HG03097 (cell line): Measurements from ENCODE around the gene ADAP2.
"Not testable (repeated sequence)": the region's sequence is repeated elsewhere in the genome, so short reads cannot be mapped to it uniquely, and the experiment has no call there.

ENCODE experiments used
- ATAC-seq: cut with Tn5 transposase; IDR thresholded peaks from one replicate; pipeline ENCODE4 v1.9.1; 2021; ENCODE audit not compliant: unreplicated experiment, low FRiP score

Gene ADAP2

DNA sequence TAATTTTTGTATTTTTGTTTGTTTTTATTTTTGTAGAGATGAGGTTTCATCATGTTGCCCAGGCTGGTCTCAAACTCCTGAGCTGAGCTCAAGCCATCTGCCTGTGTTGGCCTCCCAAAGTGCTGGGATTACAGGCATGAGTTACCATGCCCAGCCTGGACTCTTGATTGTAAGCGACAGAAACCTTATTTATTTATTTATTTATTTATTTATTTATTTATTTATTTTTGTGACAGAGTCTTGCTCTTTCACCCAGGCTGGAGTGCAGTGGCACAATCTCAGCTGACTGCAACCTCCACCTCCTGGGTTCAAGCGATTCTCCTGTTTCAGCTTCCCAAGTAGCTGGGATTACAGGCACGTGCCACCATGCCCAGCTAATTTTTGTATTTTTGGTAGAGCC, 8.1 kb downstream of the ADAP2 start:
- ATAC-seq, result not testable (repeated sequence)

DNA sequence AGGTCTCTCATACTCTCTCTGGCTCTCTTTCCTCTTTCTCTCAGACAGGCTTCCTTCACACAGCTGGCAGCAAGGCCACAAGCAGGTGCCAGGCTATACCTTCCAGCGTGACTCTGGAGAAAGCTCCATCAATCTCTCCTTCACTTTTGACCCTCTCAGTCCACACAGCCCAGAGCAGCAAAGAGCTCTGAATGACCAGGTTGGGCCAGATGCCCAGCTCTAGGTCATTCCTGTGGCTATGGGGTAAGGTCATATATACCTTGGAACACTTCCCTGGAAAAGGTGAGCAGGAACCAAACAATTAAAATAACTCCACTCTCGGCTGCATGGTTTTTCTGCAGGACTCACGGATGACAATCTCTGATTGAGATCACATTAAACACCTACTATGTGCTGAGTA, 8.8 kb downstream of the ADAP2 start:
- no peak for ATAC-seq

DNA sequence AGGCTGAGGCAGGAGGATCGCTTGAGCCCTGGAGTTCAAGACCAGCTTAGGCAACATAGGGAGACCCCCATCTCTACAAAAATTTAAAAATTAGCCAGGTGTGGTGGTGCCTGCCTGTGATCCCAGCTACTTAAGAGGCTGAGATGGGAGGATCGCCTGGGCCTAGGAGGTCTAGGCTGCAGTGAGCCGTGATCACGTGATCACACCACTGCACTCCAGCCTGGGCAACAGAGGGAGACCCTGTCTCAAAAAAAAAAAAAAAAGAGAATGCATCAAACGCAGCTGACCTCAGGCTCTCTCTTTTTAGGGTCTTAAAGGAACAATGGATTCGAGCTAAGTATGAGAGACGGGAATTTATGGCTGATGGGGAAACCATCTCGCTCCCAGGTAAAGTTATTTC, 9.8 kb downstream of the ADAP2 start:
- ATAC-seq, result not testable (repeated sequence)

DNA sequence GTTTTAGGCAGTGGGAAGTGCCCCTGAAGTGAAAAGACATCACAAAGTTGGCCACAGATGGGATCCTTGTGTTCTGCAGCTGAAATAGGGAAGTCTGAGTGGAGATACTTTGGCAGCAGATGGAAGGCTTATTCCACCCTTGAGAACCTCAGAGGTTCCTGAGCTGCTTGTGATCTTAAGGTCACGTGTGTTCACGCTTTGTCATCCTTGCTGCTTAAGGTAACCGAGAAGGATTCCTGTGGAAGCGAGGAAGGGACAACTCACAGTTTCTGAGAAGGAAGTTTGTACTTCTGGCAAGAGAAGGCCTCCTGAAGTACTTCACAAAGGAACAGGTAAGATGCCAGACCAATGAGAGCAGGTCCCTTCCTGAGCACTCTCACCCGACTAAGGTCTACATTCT, 12.2 kb downstream of the ADAP2 start:
- no peak for ATAC-seq

DNA sequence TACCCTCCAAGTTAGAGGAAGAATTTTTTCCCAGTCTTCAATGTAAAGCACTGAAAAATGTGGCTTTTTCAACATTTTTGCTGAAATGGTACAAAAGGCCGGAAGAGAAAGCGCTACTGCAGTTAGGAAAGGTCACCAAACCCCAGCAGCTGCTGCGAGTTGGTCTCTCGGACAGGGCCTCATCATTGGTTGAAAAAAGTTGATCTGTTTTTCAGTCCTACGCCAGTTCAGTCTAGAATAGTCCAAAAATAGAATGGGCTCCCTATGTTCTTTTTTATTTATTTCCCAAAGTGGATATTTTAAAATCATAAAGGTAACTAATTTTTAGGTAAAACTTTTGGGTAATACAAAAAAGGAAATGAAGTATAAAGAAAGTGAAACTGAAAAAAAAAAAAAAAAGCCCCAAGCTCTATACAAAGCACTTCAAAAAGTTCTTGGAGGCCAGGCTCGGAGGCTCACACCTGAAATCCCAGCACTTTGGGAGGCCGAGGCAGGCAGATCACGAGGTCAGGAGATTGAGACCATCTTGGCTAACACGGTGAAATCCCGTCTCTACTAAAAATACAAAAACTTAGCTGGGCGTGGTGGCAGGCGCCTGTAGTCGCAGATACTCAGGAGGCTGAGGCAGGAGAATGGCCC, 17.4 kb downstream of the ADAP2 start:
- no peak for ATAC-seq

DNA sequence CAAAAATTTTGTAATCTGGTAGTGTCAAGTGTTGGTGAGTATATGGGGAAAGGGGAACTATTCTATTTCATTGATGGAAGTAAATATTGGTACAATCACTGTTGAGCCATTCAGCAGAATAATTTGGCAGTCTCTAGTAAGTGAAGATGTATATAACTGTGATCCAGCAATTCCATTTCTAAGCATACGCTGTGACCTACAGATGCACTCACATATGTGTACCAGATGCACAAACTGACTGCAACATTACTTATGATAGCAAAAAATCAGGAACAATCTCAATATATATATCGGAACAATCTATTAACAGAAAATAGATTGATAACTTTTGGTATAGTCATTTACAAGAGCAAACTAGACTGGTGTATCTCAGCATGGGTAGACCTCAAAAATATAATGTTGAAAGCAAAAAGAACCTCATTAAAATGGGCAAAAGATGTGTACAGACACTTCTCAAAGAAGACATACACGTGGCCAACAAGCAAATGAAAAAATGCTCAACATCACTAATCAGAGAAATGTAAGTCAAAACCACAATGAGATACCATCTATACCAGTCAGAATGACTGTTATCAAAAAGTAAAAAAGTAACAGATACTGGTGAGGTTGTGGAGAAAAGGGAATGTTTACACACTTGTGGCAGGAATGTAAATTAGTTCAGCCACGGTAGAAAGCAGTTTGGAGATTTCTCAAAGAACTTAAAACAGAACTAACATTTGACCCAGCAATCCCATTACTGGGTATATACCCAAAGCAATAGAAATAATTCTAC, 20.7 kb downstream of the ADAP2 start:
- no peak for ATAC-seq

DNA sequence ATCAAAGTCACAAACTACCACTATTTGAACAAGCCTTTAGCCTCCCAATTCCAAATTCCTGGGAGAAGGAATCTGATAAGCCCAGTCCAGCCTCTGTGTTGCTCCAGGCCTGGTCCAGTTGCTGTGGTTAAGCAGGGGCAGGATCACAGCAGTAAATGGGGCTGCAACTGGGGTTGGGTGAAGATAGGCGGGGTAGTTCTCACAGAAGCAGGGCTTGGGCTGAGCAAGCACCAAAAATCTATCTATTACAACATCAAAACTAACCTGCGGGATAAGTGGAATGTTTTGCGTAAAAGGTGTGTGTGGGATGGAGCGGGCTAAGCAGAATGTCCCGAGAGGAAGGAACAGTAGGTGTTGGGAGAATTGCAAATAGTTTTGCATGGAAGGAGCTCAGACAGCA, 26.1 kb downstream of the ADAP2 start:
- no peak for ATAC-seq

DNA sequence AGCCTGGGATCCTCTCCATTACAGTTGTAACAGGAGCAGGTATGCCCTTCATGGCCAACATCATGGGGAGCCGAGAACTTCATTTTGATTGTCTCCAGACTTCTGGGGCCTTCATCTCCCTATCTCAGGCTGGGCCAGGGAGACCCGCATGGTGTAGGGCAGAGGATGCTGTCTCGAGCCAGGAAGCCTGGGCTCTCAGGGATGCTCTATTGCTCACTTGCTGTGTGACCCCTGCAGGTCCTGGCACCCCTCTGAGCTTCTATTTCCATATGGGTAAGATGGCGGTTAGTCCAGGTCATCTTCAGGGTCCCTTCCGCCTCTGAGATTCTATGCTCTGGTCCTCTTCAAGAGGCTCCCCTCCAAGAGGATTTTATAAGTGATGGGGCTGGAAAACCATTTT, 28.4 kb downstream of the ADAP2 start:
- ATAC-seq, result no peak

DNA sequence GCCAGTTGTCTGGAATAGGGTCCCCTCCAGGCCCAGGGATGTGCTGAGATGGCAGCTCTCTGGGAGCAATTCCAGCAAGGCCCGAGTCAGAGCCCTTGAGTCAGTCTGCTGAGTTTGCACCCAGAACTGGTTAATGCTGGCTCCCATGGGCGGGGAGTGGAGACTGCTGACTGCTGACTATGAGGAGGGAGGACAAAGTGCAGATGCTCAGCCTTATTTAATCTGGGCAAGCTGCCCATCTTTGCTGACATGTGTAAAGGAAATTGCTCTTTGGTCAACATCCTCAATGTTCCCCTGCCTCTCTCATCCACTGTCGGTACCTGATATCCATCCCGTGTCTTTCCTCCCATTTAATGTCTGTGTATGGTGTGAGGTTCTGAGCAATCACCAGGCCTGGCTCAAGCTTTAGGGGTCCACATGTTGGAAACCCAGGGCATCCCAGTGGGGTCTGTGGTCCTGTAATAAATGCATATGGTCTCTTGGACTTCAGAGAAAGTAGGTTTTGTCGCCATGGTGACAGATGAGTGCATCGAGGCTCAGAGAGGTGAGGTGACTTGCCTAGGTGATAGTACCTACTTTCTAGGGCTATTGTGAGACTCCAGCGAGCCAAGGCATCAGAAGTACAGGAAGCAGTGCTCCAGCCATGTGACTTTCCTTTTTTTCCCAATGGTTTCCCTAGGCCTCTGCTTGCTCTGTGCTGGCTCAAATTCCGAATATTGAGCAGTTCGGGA, 29.1 kb downstream of the ADAP2 start:
- ATAC-seq, result no peak

DNA sequence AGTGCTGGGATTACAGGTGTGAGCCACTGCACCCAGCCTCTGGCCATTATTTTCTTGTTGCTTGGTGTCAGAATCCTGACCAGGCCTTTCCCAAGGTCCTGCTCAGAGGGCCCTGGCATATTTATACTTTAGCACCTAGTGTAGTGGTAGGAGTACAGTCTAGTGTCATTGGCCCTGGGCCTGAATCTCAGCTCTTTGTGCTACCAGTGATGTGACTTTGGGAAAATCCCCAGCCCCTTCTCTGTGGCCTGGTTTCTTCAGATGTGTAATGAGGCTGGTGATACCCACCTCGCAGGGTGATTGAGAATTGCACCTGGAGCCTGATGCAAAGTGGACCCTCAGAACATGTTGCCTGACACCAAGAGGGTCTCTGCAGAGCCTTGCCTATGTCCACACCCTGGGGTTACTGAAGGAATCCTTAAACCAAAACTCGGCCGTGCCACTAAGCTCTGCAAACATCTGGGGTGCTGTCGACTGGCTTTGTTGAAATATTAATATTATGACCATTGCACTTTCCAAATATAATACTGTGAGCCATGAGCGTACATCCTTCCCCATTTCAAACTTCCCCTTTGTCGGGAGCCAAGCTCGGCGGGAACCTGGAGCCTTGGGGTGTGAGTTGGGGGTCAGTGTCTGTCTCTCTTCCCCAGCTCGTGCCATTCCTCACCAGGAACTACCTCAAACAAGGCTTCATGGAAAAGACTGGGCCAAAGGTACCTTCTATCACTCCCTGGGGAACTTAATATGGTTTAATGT, 31.1 kb downstream of the ADAP2 start:
- no peak for ATAC-seq

DNA sequence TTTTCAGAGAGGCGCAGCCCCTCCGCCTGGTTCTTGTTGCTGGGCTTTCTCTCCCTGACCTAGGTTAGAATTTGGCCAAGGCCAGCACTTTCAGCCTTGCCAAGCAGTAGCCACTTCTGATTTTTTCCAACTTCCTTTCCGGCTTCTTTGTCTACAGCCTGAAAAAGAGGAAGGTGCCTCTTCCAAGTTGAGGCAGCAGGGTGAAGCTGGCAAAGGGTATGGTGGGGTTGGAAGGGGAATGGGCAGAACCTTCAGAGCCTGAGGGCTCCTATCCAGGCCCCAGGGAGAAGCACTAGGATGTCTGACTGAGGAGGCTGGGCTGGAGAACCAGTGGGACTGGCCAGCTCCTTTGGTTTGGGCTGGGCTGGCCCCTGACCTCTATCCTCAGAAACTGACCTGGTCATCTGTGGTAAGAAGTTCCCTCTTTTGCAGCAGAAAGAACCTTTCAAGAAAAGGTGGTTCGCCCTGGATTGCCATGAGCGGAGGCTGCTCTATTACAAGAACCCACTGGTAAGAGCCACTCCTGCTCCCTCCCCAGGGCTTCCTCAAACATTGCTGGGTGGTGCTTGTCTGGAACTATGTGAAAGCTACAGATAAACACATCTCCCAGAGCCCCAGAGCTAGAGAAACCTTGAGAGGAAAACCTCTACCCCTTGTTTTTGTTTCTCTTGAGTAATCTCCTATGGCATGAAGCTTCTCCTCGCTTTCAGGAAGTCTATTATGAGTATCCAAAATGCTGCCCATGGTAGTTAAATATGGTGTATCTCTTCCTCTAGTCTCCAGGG, 32.5 kb downstream of the ADAP2 start:
- ATAC-seq, result no peak

DNA sequence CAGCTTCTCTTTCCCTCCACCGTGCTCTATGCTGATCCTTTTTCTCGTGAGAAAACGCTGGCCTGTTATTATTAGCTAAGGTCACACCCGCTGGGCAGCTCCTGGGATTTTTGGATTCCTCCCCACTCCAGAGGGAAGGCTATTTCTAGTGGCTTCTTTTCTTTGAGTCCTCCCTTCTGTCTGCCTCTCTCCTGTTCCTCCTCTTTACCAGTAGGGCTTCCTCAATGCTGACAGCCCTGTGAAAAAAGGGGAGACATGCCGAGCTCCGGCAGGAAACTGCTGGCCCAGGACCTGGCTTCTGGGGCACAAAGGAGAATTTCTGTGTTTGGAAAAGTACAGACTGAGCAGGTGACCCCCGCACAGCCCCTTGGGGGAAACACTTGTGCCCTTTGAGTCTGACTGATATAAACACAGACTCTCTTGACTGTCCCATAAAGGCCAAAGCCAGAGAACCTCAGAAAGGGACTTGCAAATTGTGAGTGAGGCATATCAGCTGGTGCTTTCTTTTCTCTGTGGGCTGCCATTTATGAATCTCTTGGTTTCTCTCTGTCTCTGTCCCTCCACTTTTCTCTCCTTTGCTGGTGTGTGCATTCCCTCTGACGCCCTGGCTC, 35.1 kb downstream of the ADAP2 start:
- ATAC-seq, result no peak

DNA sequence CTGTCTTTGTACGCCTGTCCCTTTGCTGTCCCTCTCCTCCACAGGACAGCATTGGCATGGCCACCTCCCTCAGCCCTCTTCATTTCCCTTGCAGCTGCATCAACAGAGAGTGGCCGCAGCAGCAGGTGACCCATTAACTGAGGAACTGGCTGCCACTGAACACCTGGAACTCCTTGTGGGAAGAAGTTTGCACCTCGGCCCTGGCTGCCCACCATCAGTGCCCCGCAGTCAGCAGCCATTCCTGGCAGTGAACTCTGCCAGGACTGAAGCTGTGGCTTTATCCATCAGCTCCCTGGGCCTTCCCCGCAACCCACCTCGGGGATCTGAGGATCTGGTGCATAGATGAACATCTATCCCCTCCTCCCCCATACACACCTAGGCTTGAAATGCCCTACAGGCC, 36.0 kb downstream of the ADAP2 start:
- ATAC-seq, result no peak

DNA sequence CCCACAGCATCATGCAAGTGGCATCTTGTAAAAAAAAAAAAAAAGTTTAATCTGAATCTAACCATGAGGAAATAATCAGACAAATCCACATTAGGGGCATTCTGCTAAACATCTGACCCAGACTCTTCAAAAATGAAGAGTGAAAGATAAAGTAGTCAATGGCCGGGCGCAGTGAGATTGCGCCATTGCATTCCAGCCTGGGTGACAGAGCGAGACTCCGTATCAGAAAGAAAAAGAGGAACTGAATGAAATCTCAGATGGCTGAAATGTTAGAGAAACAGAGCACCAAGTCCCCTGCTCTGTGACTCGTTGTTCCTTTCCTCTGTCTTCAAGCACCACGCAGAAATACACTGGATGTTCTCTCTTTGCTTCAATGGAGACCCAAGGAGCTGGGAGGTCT, 36.4 kb downstream of the ADAP2 start:
- no peak for ATAC-seq

DNA sequence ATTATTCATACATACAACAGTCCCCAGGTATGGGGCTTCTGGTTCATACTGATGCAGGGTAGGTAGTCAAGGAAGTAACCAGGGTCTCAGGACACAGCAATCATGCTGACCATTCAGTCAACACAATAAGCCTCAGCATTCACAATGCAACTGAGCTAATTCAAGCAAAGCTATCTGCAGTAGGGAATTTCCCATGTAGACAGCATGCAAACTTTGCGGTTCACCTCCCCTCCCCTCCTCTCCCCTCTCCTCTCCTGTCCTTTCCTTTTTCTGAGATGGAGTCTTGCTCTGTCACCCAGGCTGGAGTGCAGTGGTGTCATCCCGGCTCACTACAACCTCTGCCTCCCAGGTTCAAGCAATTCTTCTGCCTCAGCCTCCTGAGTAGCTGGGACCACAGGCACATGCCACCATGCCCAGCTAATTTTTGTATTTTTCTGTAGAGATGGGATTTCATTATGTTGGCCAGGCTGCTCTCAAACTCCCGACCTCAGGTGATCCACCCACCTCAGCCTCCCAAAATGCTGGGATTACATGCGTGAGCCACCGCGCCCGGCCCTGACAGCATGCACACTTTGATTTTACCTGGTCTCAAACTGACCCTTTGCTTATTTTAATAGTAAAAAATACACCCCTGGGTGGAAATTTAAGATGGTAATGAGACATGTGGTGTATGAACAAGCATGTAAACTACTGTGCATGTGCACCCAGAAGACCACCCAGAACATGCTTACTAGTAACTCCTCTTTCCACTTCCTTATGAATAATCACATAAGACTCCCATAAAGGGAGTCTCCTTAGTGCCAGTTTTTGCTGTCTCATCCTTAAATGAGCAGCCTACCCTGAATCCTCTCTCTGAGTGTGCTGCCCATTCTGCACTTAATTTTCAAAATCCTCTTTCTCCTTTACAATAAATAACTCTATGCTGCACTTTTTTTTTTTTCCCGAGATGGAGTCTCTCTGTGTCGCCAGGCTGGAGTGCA, 39.8 kb downstream of the ADAP2 start:
- ATAC-seq, result no peak

DNA sequence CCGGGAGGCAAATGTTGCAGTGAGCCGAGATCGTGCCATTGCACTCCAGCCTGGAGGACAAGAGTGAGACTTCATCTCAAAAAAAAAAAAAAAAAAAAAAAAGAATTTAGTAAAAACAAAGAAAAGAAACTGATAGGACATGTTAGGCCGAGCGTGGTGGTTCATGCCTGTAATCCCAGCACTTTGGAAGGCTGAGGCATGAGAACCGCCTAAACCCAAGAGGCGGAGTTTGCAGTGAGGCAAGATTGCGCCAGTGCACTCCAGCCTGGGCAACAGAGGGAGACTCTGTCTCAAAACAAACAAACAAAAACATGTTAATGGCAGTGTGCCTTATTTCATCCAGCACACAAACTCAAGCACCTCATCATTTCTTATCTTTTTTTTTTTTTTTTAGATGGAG, 42.6 kb downstream of the ADAP2 start:
- ATAC-seq, result not testable (repeated sequence)

DNA sequence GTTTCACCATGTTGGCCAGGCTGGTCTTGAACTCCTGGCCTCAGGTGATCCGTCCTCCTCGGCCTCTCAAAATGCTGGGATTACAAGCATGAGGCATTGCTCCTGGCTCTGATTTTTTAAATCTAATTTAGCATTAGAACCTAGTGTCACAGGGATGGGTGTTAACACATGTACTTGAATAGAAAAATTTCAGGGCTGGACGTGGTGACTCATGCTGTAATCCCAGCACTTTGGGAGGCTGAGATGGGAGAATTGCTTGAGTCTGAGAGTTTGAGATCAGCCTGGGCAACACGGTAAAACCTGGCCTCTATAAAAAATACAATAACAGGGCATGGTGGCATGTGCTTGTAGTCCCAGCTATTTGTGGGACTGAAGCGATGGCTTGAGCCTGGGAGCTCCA, 43.1 kb downstream of the ADAP2 start:
- no peak for ATAC-seq

DNA sequence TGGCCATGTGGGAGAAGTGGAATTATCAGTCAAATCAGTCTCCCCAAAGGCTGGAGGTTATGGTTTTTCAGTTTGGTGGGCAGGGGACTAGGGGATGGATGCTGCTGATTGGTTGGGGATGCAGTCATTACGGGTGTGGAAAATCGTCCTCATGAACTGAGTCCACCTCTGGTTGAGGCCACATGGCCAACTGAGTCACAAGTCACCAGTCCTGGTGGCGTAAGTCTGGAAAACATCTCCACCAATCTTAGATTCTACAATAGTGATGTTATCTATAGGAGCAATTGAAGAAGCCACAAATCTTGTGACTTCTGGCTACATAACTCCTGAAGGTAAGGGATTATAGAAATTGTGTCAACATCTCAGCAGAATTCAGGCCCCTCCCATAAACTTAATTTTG, 43.9 kb downstream of the ADAP2 start:
- no peak for ATAC-seq

DNA sequence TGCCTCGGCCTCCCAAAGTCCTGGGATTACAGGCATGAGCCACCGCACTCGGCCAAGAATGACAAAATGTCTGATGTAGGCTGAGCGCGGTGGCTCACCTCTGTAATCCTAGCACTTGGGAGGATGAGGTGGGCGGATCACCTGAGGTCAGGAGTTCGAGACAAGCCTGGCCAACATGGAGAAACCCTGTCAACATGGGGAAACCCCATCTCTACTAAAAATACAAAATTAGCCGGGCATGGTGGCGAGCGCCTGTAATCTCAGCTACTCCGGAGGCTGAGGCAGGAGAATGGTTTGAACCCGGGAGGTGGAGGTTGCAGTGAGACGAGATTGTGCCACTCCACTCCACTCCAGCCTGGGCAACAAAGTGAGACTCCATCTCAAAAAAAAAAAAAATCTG, 46.2 kb downstream of the ADAP2 start:
- ATAC-seq, result not testable (repeated sequence)
